Gastroesophageal sphincter (tissue), 4 donors: ENCODE results near the gene HRNR. TPM values are rescaled to one million over a fixed set of nuclear protein-coding genes. Genes with fewer than 3 reads are reported as not detected.

Source experiments
- ATAC-seq: fragments of 150-250 bp; one replicate; pipeline ENCODE4 v1.9.1; 2016; ENCODE audit warnings: mild to moderate bottlenecking, moderate library complexity
- H3K27ac ChIP-seq, 4 donors: fragments of 200-600 bp; sonication (generic) in 3 of 4; 1 replicate in 3 of 4; 2 replicates in 1 of 4; pipeline ENCODE4 v1.5.1; 2016 to 2019
- H3K27me3 ChIP-seq: fragments of 200-600 bp; sonication (generic); one replicate; pipeline ENCODE4 v1.5.1; 2019
- H3K36me3 ChIP-seq, 2 donors: fragments of 200-600 bp; sonication (generic); one replicate each; pipeline ENCODE4 v1.5.1; 2019; ENCODE audit warnings: control low read depth in 1 of 2
- H3K4me1 ChIP-seq, 3 donors: fragments of 200-600 bp; sonication (generic); 1 replicate in 2 of 3; 2 replicates in 1 of 3; pipeline ENCODE4 v1.5.1; 2016 to 2019; ENCODE audit warnings: control low read depth in 2 of 3
- H3K4me3 ChIP-seq, 2 donors: fragments of 200-600 bp; sonication (generic); one replicate each; pipeline ENCODE4 v1.5.1; 2019; ENCODE audit warnings: mild to moderate bottlenecking in 1 of 2, moderate library complexity in 1 of 2
- H3K9me3 ChIP-seq, 3 donors: fragments of 200-600 bp; sonication (generic); one replicate each; pipeline ENCODE4 v1.5.1; 2017 to 2019; ENCODE audit warnings: control low read depth in 2 of 3
- EP300 ChIP-seq: sonication (generic); formaldehyde crosslinking; IDR thresholded peaks from one replicate; pipeline ENCODE4 v1.6.1; 2017; ENCODE audit warnings: antibody characterized with exemption, mild to moderate bottlenecking
- POLR2A ChIP-seq, 2 donors: fragments of 450-650 bp; IDR thresholded peaks; one replicate each; pipeline ENCODE4 v1.6.1; 2017; ENCODE audit warnings: antibody characterized with exemption in 2 of 2, mild to moderate bottlenecking in 2 of 2, moderate library complexity in 1 of 2
- POLR2AphosphoS5 ChIP-seq: sonication (generic); formaldehyde crosslinking; IDR thresholded peaks from one replicate; pipeline ENCODE4 v1.6.1; 2017; ENCODE audit warnings: antibody characterized with exemption
- WGBS, 2 donors: methylation state at CpG; one replicate each; pipeline ENCODE4 v1.1.5; 2018; ENCODE audit warnings: low coverage in 1 of 2; 5-methylcytosine and 5-hydroxymethylcytosine counted together
- total RNA-seq, 4 donors: library from RNA; depleted of rRNA; stranded (reverse); fragments of >200 nt; gene quantifications; one replicate each; pipeline ENCODE4 v1.1.0, GENCODE V29; 2016
- TF ChIP-seq, protein P1 (sequence below), 4 experiments: fragments of 200-600 bp in 2 of 4; fragments of 450-650 bp in 2 of 4; sonication (generic) in 1 of 4; IDR thresholded peaks; one replicate each; pipeline ENCODE4 v1.5.1; 2017 to 2019; ENCODE audit warnings: antibody characterized with exemption in 4 of 4, mild to moderate bottlenecking in 2 of 4, moderate library complexity in 2 of 4

Gene HRNR
- total RNA-seq, 4 donors from 2014 or later = 0.04 TPM; not detected in 3

DNA sequence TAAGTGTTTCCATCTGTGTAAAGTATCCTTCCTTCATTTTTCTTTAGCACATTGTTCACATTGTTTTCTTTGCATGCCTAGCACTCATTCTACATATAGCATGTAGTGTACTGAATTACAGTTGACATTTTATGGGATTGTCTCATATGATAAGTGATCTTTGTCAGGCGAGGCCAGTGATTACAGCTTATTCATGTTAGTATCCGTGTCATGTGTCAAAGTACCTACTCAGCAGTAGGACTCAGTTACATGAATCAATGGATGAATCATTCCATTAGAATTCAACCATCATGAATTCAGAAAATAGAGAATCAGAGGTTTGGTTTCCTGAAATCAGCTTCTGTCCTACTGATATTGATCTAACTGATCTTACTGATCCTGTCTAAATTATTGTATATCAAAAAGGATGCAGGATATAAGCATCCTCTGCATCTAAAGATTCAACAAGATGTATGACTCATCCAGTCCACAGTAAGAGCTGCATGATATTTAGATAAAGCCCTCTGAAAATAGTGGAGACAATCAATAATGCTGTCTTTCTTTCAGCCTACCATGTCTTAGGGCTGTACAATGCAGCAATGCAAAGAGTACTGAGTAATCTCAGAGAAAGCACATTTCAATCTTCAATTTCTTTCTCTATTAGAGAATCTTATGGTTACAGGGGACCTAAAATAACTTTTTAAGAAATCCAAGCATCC lies 20.7 kb upstream of the HRNR start:
- Histone ChIP-seq H3K4me3 (no peak overlapping the region), H3K36me3 (no peaks in the 10 kb centered on the region), H3K4me1 (no peaks in the 10 kb centered on the region), H3K27ac (no peak overlapping the region), H3K9me3 (no peaks in the 10 kb centered on the region), H3K27me3 (no peaks in the 10 kb centered on the region)
- 51 to 75% methylated on average over 2 of the region's 2 CpGs for WGBS, 2 donors
- TF ChIP-seq EP300 (no peak), POLR2AphosphoS5 (no peak)
- TF ChIP-seq, protein P1, sequence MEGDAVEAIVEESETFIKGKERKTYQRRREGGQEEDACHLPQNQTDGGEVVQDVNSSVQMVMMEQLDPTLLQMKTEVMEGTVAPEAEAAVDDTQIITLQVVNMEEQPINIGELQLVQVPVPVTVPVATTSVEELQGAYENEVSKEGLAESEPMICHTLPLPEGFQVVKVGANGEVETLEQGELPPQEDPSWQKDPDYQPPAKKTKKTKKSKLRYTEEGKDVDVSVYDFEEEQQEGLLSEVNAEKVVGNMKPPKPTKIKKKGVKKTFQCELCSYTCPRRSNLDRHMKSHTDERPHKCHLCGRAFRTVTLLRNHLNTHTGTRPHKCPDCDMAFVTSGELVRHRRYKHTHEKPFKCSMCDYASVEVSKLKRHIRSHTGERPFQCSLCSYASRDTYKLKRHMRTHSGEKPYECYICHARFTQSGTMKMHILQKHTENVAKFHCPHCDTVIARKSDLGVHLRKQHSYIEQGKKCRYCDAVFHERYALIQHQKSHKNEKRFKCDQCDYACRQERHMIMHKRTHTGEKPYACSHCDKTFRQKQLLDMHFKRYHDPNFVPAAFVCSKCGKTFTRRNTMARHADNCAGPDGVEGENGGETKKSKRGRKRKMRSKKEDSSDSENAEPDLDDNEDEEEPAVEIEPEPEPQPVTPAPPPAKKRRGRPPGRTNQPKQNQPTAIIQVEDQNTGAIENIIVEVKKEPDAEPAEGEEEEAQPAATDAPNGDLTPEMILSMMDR (IDR thresholded peaks at IDR 0.05) = no peak
- no peak for ATAC-seq

DNA sequence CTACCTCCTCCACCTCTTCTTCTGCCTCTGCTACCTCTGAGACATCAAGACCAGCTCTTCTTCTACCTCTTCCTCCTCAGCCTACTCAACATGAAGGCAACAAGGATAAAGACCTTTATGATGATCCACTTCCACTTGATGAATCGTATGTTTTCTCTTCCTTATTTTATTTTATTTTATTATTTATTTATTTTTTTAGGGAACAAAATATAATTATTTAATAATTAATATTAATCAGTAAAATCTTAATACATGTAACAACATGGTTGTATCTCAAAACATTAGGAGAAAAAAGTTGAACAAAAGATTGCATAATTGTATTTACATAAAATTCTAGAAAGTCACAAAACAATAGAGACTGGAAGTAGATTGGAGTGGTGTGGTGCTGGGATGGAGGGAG lies 13.1 kb upstream of the HRNR start:
- no peak for TF ChIP-seq POLR2A (IDR thresholded peaks at IDR 0.05)
- TF ChIP-seq EP300 = no peak
- TF ChIP-seq, protein P1 (IDR thresholded peaks at IDR 0.05) = no peak
- TF ChIP-seq POLR2AphosphoS5 = no peak
- H3K4me1 ChIP-seq = no peaks in the 10 kb centered on the region
- no peak overlapping the region for H3K4me3 ChIP-seq
- 60 to 100% methylated on average over 1 of the region's 1 CpG for WGBS, 2 donors
- no peak for ATAC-seq
- no peak overlapping the region for H3K27ac ChIP-seq
- H3K9me3 ChIP-seq = no peaks in the 10 kb centered on the region
- H3K27me3 ChIP-seq = no peaks in the 10 kb centered on the region
- H3K36me3 ChIP-seq = no peaks in the 10 kb centered on the region

DNA sequence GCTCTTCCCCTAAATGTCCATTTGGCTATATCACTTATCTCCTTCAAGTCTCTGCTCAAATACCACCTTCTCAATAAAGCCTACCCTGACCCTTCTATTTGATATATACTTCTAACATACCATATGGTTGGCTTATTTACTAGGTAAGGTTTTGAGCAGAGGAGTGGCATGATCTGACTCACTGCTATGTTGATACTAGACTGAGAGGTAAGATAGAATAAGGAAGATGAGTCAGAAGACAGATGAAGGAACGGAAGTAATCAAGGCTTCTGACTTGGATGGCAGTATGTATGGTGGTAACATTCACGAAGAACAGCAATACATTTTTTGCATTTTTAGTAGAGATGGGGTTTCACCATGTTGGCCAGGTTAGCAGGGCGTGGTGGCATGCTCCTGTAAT lies 4.8 kb upstream of the HRNR start:
- 63 to 81% methylated on average over 3 of the region's 3 CpGs for WGBS, 2 donors
- TF ChIP-seq EP300 = no peak
- TF ChIP-seq POLR2A (IDR thresholded peaks at IDR 0.05) = no peak
- TF ChIP-seq POLR2AphosphoS5 = no peak
- TF ChIP-seq, protein P1 (IDR thresholded peaks at IDR 0.05) = no peak
- Histone ChIP-seq H3K9me3 (no peaks in the 10 kb centered on the region), H3K27me3 (no peaks in the 10 kb centered on the region), H3K4me3 (no peak overlapping the region), H3K4me1 (no peaks in the 10 kb centered on the region), H3K27ac (no peak overlapping the region), H3K36me3 (peaks cover 0 to 4% of the 10 kb centered on the region in 2 donors)
- no peak for ATAC-seq

DNA sequence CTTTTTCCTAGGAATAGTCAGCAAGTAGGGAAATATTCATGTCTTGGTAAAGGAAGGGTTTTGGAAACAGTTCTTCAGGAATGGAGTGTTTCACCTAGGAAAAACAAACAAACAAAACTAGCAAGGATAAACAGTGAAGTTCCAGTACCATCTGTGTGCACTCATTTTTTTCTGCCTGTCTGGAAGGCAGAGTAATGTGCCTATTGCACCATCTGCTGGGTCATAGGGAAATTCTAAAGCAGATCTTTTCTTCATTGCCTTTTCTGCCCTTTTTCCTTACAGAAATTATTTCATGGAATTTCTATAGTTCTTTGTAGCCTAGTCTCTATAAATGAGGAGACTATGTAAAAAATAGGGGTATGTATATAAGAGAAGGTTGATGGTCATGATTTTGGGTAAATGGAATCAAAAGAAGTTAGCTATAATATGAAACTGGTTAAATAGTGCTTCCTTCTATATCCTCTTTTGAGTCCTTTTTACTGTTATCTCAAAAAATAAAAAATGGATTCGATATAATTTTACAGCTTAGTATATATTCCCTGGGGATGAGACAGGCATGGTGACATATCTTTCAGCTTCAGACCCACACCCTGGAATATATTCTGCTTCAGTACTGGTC lies 3.4 kb upstream of the HRNR start:
- 81 to 100% methylated on average over 1 of the region's 1 CpG for WGBS, 2 donors
- peaks cover 0 to 7% of the 10 kb centered on the region in 2 donors for H3K36me3 ChIP-seq
- H3K27ac ChIP-seq = no peak overlapping the region
- H3K4me3 ChIP-seq = no peak overlapping the region
- no peak for TF ChIP-seq POLR2A (IDR thresholded peaks at IDR 0.05)
- no peak for TF ChIP-seq POLR2AphosphoS5
- no peak for TF ChIP-seq EP300
- TF ChIP-seq, protein P1 (IDR thresholded peaks at IDR 0.05) = no peak
- no peaks in the 10 kb centered on the region for H3K9me3 ChIP-seq
- H3K27me3 ChIP-seq = no peaks in the 10 kb centered on the region
- no peak for ATAC-seq
- H3K4me1 ChIP-seq = no peaks in the 10 kb centered on the region

DNA sequence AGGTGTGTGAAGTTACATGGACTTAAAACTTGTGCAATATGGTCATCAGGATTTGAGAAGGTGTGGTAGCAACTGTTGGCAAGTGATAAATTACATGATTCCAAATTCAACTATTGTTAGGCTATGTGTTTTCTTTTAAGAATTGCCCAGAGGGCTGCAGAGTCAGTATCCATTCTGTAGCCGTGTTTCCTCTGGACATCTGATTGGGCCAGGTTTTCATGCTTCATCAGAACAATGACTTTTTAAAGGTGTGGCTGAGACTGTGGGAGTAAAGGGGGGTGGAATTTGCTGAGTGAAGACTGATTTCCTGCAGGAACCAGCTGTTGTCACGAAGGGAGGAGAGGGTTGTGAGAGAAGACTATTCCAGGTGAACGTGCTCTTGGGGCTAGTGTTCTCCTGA lies 1.7 kb upstream of the HRNR start:
- Histone ChIP-seq H3K27ac (no peak overlapping the region), H3K4me1 (no peaks in the 10 kb centered on the region), H3K27me3 (no peaks in the 10 kb centered on the region), H3K36me3 (peaks cover 0 to 7% of the 10 kb centered on the region in 2 donors), H3K9me3 (no peaks in the 10 kb centered on the region), H3K4me3 (no peak overlapping the region)
- no peak for TF ChIP-seq POLR2AphosphoS5
- TF ChIP-seq, protein P1 (IDR thresholded peaks at IDR 0.05) = no peak
- no peak for TF ChIP-seq POLR2A (IDR thresholded peaks at IDR 0.05)
- TF ChIP-seq EP300 = no peak
- 54 to 77% methylated on average over 3 of the region's 3 CpGs for WGBS, 2 donors
- ATAC-seq = no peak
